NCI-H1092 (cell line): ENCODE results near the gene TMEM221.

ENCODE experiments used
- DNase-seq: peaks from one replicate; lab custom pipeline; 2025; lab: John Stamatoyannopoulos, UW

TMEM221 gene

DNA sequence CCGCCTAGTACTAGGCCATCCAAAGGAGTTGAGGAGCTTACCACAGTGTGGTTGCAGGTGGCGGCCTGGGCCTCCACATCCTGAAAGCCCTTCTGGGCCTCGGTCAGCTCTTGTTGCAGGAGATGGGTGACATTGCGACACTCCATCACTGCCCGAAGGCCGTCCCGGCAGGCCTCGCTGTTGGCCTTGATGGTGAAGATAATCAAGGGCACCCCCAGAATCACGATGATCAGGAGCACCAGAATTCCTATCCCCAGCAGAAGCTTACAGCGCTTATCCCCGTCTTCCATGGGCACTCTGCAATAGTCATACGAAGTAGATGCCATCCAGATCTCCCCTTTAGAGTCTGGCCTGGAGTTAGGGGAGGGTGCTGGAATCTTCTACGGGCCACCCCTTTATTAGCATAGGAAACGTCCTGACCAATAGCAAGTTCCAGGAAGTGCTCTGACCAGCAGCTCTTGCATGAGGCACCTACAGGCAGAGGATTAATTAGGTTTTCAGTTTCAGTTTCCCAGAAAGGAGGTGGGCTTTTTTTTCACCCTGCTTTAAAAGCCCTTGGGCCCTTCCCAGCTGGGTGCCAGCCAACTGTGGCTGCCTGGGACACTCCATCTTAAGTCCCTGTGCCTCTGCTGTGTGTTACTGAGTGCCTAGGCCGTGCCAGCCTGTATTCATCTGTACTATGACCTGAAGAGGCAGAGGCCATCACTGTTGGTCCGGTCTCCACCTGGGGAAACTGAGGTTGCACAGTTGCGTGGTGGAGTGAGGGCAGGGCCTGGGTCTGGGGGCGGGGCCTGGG, 43.0 kb downstream of the TMEM221 start, which contains the start of gene BST2:
Gene BST2 (minus strand): TSS at position 381 of the 796 bp plus-strand sequence. CDS start 55 bp downstream, at position 326.
- no peak for DNase-seq

DNA sequence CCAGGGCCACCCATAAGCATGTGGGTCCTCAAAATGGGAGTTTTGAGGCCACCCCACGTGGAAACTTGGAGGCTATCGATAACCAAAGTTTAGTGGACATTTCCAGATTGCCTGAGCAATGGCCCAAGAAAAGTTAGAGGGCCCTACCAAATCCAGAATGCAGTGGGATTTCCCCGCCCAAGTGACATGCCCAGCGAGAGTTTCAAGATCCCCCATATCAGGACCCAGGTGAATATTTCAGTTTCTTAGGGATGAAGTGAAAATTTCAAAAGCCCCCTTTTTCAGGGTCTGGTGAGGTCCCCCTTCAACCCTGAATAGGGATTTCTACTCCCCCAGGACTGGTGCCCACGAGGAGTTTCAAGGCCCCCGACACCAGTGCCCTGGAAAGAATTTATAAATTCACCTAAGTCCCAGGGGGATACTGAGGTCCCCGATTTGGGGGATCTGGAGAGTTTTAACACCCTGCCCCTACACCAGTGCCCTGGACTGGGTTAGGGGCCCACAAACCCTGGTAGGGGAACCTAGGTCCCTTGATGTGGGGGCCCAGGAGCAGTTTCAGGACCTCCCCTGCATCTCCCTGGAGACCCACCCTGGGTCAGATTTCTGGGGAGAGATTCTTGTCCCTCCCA, 43.7 kb downstream of the TMEM221 start:
- DNase-seq: no peak

- no peak for DNase-seq
Measured at GRCh38 chr19:17404015-17404414, 44.5 kb downstream of the TMEM221 start.

- no peak for DNase-seq
Measured at GRCh38 chr19:17402982-17403855, 45.2 kb downstream of the TMEM221 start.

DNA sequence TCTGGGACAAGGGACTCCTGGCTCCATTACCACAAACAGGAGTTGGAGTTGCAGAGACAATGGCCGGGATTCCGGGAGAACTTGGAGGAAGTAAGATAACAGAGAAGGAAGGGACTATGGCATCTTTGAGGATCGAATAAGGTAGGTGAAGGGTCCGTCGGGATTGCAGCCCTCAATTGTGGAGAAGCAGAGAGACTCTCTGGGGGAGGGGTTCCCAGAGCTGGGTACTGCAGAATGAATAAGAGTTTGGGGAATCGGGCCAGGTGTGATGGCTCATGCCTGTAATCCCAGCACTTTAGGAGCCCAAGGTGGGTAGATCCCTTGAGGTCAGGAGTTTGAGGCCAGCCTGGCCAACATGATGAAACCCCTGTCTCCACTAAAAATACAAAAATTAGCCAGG, 46.8 kb downstream of the TMEM221 start:
- DNase-seq: no peak

- DNase-seq: no peak
Measured at GRCh38 chr19:17398902-17399527, 49.5 kb downstream of the TMEM221 start.

- no peak for DNase-seq
Measured at GRCh38 chr19:17394891-17395415, 53.5 kb downstream of the TMEM221 start.

DNA sequence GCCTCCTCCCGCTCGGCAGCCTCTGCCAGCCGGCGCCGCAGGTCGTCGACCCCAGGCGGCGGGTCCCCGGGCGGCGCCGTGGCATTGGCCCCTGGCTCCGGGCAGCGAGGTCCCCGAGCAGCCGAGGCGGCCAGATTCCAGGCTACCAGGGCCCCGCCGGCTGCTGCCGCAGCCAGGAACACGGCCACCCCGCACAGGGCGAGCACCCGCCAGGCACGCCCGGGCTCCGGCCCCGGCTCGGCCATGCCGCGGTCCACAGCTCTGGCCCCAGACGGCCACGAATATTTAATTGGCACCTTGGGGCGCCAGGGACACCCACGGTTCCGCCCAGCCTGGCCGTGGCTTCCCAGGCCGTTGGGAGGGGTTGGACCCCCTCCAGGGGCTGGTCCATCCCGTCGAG, 54.6 kb downstream of the TMEM221 start, which contains the start of gene CCDC194:
Gene CCDC194 (minus strand): TSS at position 283 of the 400 bp plus-strand sequence. CDS start 38 bp downstream, at position 245.
- no peak for DNase-seq

GRCh38 chr19:17393002-17393401, 55.5 kb downstream of the TMEM221 start:
- DNase-seq: no peak

GRCh38 chr19:17391371-17392151, 56.9 kb downstream of the TMEM221 start:
- no peak for DNase-seq

- peak; percentile 82 for DNase-seq
Measured at GRCh38 chr19:17390665-17391370, 57.6 kb downstream of the TMEM221 start.

- DNase-seq: no peak
Measured at GRCh38 chr19:17389957-17390664, 58.4 kb downstream of the TMEM221 start.

- DNase-seq: no peak
Measured at GRCh38 chr19:17389288-17389687, 59.2 kb downstream of the TMEM221 start.

GRCh38 chr19:17385878-17386611, 62.4 kb downstream of the TMEM221 start:
- peak; percentile 25 for DNase-seq
